CD4-positive, alpha-beta T cell treated with Interleukin-17A for 4 hours (primary cell): Measurements from ENCODE around the gene MTFMT.
"Not testable (repeated sequence)": the region's sequence is repeated elsewhere in the genome, so short reads cannot be mapped to it uniquely, and the experiment has no call there.

ENCODE experiments used
- DNase-seq: peaks from one replicate; pipeline ENCODE4 v3.0.0-alpha.2; 2020; ENCODE audit warnings: mixed read lengths

MTFMT gene

DNA sequence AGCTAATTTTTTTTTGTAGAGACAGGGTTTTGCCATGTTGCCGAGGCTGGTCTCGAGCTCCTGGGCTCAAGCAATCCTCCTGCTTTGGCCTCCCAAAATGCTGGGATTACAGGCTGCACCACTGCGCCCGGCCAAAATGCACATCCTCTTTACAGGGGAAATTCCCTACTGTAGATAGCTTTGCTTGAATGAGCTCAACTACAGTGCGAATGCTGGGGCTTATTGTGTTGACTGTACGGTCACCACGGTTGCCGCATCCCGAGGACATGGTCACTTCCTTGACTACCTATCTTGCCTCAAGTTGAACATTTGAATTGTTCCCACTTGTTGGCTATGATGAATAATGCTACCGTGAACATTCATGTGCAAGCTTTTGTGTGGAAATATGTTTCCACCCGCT is 5.3 kb upstream of the MTFMT start:
- no peak for DNase-seq

DNA sequence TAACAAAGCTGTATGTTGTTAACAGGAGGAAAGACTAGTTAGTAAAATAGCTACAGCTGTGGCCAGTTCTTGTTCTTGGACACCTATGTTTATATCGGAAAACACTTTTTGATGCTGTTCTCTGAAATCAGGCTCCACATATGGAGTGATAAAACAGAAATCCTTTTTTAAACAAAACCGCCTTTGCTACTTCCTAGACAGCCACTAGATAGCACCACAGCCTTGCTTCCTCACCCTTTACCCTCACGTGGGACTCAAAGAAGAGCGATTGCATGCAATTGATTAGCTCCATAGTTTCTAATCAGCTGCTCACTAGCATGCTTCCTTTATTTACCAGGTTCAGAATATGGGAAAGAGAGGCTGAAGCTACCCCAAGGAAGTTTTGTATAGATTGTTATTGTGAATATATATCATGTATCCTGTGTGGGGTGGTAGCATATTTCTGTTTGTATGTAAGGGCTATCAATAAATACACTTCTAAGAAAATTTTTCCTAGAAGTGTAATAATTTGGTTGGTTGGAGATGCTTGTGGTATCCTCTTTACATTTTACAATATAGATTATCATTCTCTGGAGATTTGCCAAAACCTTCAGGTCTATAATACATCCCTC is 4.3 kb upstream of the MTFMT start:
- peak; percentile 42 for DNase-seq

DNA sequence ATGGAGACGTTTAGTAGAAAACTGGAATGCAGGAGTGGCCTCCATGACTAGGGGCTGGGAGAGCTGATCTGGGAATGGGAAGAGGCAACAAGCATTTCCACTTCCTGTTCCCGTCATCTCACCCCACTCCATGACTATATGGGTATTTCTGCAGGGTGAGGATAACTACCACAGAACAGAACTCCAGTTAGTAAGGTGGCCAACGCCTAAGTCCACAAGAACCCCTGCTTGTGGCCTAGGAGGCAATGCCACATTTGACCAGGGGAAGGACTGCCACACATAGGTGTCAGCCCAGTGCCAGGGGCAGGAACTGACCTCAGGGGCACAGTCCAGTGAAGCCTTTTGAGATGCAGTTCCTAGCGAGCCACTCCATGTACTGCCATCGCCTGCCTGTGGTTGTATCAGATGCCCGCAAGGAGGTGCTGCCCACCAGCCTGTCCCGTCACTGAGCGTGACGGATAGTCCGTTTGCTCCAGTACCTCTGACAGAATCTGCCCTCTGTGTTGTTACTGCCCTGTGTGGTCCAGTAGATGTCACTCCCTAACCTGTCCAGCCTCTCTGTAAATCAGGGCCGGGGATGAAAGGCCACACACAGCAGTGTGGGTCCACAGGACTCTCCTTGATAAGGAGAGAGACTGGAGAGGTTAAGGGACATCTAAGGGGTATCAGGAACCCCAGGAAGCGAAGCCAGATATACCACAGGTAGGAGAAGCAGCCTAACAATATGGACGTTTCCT is 3.5 kb upstream of the MTFMT start:
- DNase-seq, result peak; percentile 51

DNA sequence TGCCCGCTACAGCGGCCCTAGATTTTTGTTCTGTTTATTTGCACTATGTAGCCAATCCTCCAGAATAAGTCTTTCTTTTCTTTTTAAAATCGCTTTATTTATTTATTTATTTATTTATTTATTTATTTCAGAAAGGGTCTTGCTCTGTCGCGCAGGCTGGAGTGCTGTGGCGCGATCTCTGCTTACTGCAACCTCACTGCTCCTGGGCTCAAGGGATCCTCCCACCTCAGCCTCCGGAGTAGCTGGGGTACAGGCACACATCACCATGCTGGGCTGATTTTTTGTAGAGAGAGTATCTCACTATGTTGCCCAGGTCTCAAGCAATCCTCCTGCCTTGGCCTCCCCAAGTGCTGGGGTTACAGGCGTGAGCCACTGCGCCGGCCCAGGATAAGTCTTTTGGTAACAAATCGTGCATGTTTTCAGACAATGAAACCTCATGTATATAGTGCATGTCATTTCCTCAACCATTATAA is 333 bp upstream of the MTFMT start:
- no peak for DNase-seq

DNA sequence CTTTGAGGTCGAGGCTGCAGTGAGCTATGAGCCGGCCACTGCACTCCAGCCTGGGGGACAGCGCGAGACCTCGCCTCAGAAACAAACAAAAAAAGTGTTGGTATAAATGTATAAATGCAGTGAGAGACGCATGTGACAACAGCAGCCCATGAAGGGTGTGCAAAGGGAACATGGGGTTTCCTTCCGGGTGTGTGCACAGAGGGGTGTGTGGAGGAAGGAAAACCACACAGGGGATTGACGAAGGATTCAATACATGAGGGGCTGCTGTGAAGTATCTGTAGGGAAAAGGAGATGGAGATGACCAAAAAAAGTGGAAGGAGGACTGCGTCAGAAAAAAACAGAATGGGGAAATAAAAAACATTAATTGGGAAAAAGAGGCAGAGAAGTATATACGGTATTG is 1.1 kb downstream of the MTFMT start:
- DNase-seq, result peak; percentile 39

DNA sequence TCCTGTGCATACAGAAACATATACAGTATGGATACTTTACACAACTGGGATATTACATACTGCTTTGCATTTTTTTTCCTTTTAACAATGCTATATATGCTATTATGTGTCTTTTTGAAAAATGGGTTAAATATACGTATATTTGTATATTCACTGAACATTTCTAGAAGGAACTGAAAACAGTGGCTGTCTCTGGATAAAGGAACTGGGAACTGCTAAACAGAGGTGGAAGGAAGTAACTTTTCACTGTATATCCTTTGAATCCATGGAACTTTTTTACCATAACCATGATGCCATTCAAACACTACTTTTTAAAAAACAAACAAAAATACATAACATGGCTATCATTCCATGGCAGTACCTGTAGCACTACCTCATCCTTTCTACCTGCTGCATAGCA is 1.8 kb downstream of the MTFMT start:
- DNase-seq, result no peak

DNA sequence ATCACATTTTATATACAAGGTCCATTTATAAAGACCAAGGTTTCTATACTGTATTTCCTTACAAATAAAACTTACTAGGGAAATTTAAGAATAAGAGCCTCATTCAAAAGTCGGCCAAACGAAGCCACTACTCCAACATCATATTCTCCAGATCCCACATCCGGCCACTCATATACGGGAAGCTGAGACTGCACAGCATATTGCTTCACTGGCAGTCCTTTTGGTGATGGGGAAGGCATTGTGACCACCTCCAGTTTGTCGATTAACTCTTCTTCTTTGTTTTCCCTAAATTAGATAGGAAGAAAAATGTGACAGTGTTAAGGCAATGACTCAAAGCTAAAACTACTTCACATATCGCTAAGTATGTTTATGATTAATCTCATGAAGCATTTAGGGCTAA is 2.7 kb downstream of the MTFMT start:
- DNase-seq, result no peak

DNA sequence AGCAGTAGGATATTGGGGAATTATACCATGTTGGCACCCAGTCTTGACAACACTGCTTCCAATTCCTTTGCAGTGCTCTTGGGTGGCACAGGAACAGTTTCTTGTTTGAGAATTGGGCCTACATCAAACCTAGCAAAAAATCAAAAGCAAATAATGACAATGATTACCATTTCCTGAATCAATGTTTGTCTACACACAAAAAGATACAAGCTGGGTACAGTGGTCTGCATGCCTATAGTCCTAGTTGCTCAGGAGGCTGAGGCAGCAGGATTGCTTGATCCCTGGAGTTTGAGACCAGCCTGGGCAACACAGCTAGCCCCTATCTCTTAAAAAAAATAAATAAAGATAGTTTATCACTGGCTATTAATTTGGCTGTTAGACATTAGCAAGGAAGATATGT is 8.0 kb downstream of the MTFMT start:
- DNase-seq, result no peak

DNA sequence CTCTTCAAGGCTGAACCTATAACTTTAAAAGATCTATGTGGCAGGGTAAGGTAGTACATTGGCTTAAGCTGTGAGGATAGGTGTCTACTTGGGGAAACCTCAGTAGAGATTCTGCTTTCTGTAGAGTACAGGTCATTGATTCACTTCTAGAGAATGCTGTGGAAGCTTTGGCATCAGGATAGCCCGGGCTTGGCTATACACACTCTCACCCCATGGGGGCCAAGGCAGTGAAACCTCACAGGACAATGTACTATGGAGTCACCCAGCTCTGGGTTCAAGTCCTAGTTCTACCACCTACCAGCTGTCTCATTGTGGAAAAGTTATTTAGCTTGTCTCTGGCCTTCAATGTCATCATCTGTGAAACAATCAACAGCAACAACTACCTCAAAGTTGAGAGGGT is 9.0 kb downstream of the MTFMT start:
- DNase-seq, result no peak

DNA sequence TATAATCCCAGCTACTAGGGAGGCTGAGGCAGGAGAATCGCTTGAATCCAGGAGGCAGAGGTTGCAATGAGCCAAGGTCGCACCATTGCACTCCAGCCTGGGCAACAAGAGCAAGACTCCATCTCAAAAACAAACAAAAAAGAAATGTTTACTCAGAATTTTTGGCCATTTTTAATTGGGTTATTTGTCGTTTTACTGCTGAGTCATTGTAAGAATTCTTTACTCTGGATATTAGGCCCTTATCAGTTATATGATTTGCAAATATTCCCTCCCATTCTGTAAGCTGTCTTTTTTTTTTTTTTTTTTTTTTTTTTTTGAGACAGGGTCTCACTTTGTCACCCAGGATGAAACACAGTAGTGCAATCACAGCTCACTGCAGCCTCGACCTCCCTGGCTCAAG is 18.2 kb downstream of the MTFMT start:
- DNase-seq, result not testable (repeated sequence)

DNA sequence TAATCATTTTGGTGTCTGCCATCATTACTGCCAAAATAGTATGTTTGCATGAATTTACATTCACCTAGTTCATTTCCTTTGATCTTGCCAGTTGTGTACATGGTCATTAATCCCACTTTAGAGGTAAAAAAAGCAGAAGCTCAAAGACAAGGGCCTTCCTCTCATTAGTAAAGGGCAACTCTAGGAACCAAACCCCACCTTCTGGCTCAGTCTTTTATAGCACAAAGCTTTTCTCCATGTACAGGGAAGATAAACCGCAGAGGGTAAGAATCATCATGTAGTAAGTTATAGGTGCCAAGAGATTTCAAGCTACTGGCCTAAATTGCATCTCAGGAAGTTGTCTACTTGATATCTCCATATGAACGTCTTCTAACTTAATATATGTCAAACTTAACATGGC is 20.5 kb downstream of the MTFMT start:
- DNase-seq, result no peak

DNA sequence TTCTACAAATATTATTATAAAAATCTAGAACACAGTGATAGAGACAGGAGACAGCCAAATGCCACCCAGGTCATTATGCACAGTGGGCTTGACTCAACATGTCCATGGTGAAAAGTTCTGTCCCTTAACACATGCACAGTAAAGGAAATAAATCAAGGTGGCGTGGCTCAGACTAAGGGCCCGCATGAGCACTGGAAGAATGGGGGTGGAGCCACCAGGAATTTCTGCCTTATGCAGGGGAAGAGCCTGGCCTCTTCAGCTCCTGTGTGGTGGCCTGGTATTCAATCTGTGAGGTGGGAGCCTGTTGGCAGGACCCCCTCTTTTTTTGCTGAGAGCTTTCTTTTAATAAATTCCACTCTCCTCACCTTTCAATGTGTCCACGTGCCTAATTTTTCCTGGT is 22.6 kb downstream of the MTFMT start:
- no peak for DNase-seq

DNA sequence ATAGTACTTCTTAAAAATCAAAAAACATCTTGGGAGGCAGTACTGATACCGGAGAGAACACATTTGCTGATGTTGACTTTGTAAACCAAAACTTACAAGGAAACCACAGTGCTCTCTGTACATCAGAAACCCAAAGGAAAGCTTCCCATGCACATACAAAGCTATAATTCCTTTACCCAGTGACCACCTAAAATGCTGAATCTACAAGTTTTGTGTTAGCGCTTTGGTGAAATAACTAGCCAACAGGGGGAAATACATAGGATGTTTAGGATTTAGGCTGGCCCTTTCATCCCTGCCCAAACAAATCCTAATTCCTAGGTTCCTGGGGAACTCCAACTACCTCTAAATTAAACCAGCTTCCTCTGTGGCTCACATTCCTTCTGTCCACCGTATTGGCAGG is 24.4 kb downstream of the MTFMT start:
- no peak for DNase-seq

DNA sequence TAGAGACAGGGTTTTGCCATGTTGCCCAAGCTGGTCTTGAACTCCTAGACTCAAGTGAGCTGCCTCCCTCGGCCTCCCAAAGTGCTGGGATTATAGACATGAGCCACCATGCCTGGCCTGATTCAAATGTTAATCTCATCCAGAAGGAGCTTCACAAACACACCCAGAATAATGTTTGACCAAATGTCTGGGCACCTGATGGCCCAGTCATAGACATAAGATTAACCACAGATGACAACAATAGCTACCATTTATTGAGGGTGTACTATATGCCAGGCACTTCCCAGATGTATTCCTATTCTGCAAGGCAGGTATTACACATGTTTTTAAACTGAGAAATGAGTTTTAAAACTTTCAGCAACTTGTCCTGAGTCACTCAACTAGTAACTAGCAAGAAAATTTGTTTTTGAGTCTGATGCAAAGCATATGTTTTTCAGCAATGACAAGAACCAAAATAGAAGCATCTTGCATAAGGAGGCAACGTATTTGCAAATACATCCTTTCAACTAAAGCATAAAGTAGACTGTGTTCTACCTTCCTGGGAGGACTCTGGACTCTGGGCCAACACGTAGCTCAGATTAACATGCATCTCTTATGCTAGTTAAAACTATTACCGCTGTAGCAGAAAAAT is 31.6 kb downstream of the MTFMT start:
- no peak for DNase-seq

DNA sequence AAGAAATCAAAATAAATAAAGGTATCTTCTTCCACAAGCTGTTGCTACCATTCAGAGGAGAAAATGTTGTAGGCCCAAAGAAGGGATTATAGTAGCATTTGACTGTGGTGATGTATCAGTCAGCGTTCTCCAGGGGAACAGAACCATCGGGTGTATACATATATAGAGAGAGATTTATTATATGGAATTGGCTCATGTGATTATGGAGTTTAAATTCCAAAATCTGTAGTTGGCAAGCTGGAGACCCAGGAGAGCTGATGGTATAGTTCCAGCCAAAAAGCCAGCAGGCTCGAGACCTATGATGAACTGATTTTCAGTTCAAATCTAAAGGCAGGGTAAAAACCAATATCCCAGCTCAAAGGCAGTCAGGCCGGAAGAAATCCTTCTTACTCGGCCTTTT is 32.4 kb downstream of the MTFMT start:
- no peak for DNase-seq

DNA sequence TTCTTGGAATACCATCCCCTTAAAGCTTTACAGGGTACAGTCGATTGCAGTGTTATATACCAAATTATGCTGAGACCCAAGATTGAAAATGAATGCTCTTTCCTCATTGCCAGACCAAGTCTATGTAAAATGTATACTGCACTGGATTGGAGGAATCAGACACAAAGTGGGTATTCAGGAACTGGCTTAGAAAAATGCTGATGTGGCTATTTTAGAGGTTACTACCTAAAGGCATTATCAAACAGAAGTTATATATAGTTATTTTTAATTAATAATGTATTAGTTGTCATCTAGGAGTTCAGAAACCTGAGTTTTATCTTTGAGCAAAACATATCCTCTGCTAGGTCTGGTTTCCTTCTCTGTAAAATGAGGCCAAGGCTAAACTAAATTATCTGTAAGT is 36.1 kb downstream of the MTFMT start:
- no peak for DNase-seq

DNA sequence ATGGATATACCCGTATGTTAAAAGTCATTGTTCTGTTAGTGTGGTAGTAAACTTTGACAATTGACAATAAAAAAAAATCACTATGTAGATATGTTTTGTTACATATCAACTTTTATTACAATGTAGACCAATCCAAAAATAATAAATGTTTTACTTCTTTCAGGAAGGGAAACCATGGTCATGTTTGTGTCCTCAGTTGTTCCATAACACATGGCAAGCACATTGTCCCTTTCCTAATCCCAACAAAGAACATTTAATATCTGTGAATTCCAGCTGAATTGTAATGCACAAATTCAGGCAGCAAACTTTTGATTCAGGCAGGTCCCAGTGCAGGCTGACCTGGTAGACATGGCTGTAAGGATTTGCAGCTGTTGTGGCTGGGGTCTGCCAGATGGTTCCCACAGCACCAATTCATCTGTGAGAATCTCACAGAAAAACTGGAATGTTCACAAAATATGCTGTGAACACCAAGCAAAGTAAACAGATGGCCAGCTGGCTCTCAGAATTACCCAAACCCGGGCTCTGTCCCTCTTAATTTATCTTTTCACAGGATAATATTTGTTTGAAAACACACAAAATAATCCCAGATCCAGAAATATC is 37.8 kb downstream of the MTFMT start:
- no peak for DNase-seq

DNA sequence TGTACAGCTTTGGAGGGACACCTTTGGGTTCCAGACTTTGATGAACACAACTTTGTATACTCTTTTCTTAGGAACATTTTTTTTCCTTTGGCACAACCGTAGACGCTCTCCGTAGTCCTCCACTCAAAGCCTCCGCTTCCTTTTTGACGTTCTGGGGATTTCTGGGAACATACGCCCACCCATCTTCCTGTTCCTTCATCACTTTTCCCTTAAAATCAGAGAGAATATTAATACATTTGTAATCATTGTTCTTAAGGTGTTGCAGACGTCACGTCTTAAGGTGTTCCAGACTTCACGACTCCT is 39.3 kb downstream of the MTFMT start:
- no peak for DNase-seq

DNA sequence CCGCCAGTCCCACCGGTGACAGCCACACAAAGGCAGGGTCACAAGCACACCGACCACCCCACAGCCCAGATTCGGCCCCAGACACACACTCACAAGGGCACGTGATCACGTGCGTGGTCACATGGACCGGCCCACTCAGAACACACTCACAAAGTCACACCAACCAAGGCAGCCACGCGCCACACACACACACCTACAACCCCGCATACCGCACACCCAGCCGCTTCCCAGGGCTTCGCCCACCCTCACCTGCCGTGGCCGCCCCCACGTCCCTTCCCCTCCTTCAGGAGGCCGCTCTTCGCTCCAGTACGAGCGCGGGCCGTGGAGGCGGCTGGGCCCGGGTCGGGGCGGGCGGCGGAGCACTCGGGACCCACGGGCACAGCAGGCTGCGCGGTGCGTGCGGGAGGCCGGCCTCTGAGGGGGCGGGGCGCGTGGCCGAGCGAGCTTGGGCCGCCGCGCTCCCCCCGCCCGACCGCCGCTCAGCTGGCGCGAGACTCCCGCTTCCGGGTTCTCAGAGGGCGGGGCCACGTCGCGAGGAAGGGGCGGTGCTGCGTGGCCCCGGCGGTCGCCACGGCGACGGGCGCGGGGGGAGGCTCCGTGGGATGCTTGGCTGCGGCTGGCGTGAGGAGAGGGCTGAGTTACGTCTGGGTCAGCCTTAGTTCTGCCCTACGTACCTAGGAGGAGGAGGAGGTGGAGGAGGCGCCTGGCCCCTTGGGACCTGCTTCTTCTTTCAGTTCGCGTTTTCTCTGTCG is 39.8 kb downstream of the MTFMT start, which contains the start of gene SPG21:
Gene SPG21 (minus strand): TSS at position 499 of the 752 bp plus-strand sequence. CDS start 6,345 bp downstream, outside the sequence.
- peak; percentile 94 for DNase-seq

DNA sequence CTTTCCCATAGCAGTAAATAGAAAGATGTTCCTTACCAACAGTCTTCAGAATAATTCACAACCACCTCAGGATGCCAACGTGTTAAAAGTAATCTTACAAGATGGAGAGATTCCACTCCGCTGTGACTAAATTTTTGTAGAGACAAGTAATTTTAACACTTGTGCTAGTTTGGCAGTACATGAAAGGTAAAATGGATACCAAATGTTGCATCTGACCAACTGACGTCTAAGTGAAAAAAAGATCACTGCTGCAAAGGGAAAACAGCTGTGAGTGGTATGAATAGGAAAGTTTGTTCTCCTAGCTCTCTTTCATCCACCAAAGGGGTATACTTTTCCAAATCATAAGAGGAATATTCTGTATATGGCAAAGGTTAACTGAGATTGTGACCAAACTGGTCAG is 42.3 kb downstream of the MTFMT start:
- no peak for DNase-seq

DNA sequence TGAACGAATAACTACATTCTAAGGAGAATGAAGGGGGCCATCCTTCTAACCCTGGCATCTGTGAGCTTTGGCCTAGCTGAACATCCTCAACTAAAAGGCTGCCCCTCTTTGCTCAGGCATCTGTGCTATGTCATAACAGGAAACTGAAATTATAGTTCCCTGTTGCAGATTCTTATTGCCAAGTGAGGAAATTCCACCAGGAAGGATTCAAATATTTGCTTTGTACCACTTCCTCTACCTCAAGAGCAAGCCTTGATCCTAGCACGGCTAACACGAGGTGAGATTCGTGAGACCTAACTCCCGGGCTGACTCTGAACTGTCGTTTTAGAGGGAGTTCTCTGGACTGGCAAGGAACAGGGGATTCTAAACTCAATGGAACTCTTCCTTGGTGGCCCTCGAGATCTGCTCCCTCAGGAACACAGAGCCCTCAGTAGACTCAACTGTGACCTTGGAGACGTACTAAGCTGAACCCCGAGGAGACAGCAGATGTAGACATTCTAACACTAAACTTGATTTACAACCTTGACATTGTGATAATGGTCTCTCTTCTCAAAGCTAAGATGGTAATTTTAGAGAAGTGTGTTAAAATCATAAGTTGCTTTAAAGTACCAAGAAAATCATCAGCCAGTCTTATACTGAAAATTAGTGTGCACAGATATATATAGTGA is 43.9 kb downstream of the MTFMT start:
- DNase-seq, result no peak

DNA sequence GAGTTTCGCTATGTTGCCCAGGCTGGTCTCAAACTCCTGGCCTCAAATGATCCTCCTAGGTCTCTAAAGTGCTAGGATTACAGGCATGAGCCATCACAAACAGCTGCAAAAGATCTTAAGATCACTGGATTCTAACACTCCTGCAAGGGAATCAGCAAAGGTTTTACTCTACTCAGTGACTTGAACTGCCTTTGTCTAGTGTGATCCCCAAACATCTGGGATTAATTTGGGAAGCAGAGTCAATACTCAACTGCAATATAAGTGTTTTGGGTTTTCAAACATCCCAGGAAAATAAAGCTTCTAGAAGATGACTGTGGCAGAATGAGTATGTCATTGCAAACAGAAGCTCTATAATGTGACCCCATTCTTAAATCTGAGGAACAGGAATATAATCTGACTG is 47.0 kb downstream of the MTFMT start:
- no peak for DNase-seq
